ENCODE data around the gene NRG3. TPM values are rescaled to one million over a fixed set of nuclear protein-coding genes. Genes with fewer than 3 reads are reported as not detected.

Gene NRG3
- total and polyA plus RNA-seq, 3 experiments from 2014 or later = not detected

- H3K36me3 ChIP-seq (ENCODE audit: insufficient read depth, low read length) = no peaks in the 10 kb centered on the region
- DNase-seq = no peak
- H3K9me3 Mint-ChIP-seq = peaks cover 3 to 14% (median 6%) of the 10 kb centered on the region in 5 donors
- H3K27ac ChIP-seq (ENCODE audit: low read depth, low read length) = no peak overlapping the region
- ChIA-PET CTCF (no interaction called here), POLR2A (no interaction called here)
- H3K9me3 ChIP-seq (ENCODE audit: low read length) = no peaks in the 10 kb centered on the region
- H3K4me1 Mint-ChIP-seq = no peaks in the 10 kb centered on the region
- H3K4me3 Mint-ChIP-seq = no peak overlapping the region
- no peaks in the 10 kb centered on the region for H3K27me3 Mint-ChIP-seq
- H3K4me1 ChIP-seq (ENCODE audit: insufficient read depth, low read length) = no peaks in the 10 kb centered on the region
- no peaks in the 10 kb centered on the region for H3K27me3 ChIP-seq (ENCODE audit: insufficient read depth, low read length, poor library complexity, severe bottlenecking)
- H3K27ac Mint-ChIP-seq = no peak overlapping the region
- no peaks in the 10 kb centered on the region for H3K36me3 Mint-ChIP-seq
- no peak overlapping the region for H3K4me3 ChIP-seq (ENCODE audit: low read length)
Measured at GRCh38 chr10:82880776-82881290, 1005.8 kb downstream of the NRG3 start.

GRCh38 chr10:82882722-82883121 is 1007.7 kb downstream of the NRG3 start:
- no peak overlapping the region for H3K4me3 Mint-ChIP-seq
- no peaks in the 10 kb centered on the region for H3K36me3 Mint-ChIP-seq
- H3K9me3 ChIP-seq (ENCODE audit: low read length) = no peaks in the 10 kb centered on the region
- H3K4me1 ChIP-seq (ENCODE audit: insufficient read depth, low read length) = no peaks in the 10 kb centered on the region
- H3K27ac Mint-ChIP-seq = no peak overlapping the region
- H3K4me1 Mint-ChIP-seq = no peaks in the 10 kb centered on the region
- ChIA-PET POLR2A (no interaction called here), CTCF (no interaction called here)
- no peak overlapping the region for H3K27ac ChIP-seq (ENCODE audit: low read depth, low read length)
- H3K9me3 Mint-ChIP-seq = peaks cover 4 to 14% (median 5%) of the 10 kb centered on the region in 5 donors
- H3K27me3 ChIP-seq (ENCODE audit: insufficient read depth, low read length, poor library complexity, severe bottlenecking) = no peaks in the 10 kb centered on the region
- H3K27me3 Mint-ChIP-seq = no peaks in the 10 kb centered on the region
- no peak overlapping the region for H3K4me3 ChIP-seq (ENCODE audit: low read length)
- DNase-seq = no peak
- H3K36me3 ChIP-seq (ENCODE audit: insufficient read depth, low read length) = no peaks in the 10 kb centered on the region

- H3K36me3 ChIP-seq (ENCODE audit: insufficient read depth, low read length) = no peaks in the 10 kb centered on the region
- POLR2A ChIA-PET = no interaction called here
- no peaks in the 10 kb centered on the region for H3K9me3 ChIP-seq (ENCODE audit: low read length)
- CTCF ChIA-PET = no interaction called here
- H3K27me3 Mint-ChIP-seq = no peaks in the 10 kb centered on the region
- no peaks in the 10 kb centered on the region for H3K36me3 Mint-ChIP-seq
- H3K4me3 Mint-ChIP-seq = no peak overlapping the region
- H3K4me1 Mint-ChIP-seq = no peaks in the 10 kb centered on the region
- H3K4me1 ChIP-seq (ENCODE audit: insufficient read depth, low read length) = no peaks in the 10 kb centered on the region
- no peak overlapping the region for H3K4me3 ChIP-seq (ENCODE audit: low read length)
- H3K27ac Mint-ChIP-seq = no peak overlapping the region
- no peaks in the 10 kb centered on the region for H3K27me3 ChIP-seq (ENCODE audit: insufficient read depth, low read length, poor library complexity, severe bottlenecking)
- H3K9me3 Mint-ChIP-seq = peaks cover 2 to 17% (median 6%) of the 10 kb centered on the region in 5 donors
- DNase-seq = no peak
- H3K27ac ChIP-seq (ENCODE audit: low read depth, low read length) = no peak overlapping the region
Measured at GRCh38 chr10:82883603-82884002, 1008.6 kb downstream of the NRG3 start.

GRCh38 chr10:82887488-82887887 is 1012.5 kb downstream of the NRG3 start:
- Mint-ChIP-seq H3K9me3 (peaks cover 6 to 19% (median 12%) of the 10 kb centered on the region in 5 donors), H3K4me3 (no peak overlapping the region), H3K27ac (no peak overlapping the region), H3K27me3 (peaks cover 0 to 1% of the 10 kb centered on the region in 2 donors), H3K4me1 (no peaks in the 10 kb centered on the region), H3K36me3 (no peaks in the 10 kb centered on the region)
- no peaks in the 10 kb centered on the region for H3K27me3 ChIP-seq (ENCODE audit: insufficient read depth, low read length, poor library complexity, severe bottlenecking)
- ChIA-PET POLR2A (no interaction called here), CTCF (no interaction called here)
- no peaks in the 10 kb centered on the region for H3K36me3 ChIP-seq (ENCODE audit: insufficient read depth, low read length)
- H3K4me3 ChIP-seq (ENCODE audit: low read length) = no peak overlapping the region
- H3K4me1 ChIP-seq (ENCODE audit: insufficient read depth, low read length) = no peaks in the 10 kb centered on the region
- H3K27ac ChIP-seq (ENCODE audit: low read depth, low read length) = no peak overlapping the region
- no peak for DNase-seq
- no peaks in the 10 kb centered on the region for H3K9me3 ChIP-seq (ENCODE audit: low read length)

GRCh38 chr10:82888809-82889455 is 1013.9 kb downstream of the NRG3 start:
- no peak overlapping the region for H3K4me3 Mint-ChIP-seq
- H3K4me1 Mint-ChIP-seq = no peaks in the 10 kb centered on the region
- Histone ChIP-seq H3K4me3 (ENCODE audit: low read length) (no peak overlapping the region), H3K9me3 (ENCODE audit: low read length) (no peaks in the 10 kb centered on the region), H3K36me3 (ENCODE audit: insufficient read depth, low read length) (no peaks in the 10 kb centered on the region), H3K27ac (ENCODE audit: low read depth, low read length) (no peak overlapping the region), H3K27me3 (ENCODE audit: insufficient read depth, low read length, poor library complexity, severe bottlenecking) (no peaks in the 10 kb centered on the region), H3K4me1 (ENCODE audit: insufficient read depth, low read length) (no peaks in the 10 kb centered on the region)
- H3K27me3 Mint-ChIP-seq = peaks cover 0 to 1% of the 10 kb centered on the region in 2 donors
- H3K27ac Mint-ChIP-seq = no peak overlapping the region
- DNase-seq = no peak
- POLR2A ChIA-PET = no interaction called here
- peaks cover 6 to 15% (median 12%) of the 10 kb centered on the region in 5 donors for H3K9me3 Mint-ChIP-seq
- CTCF ChIA-PET = no interaction called here
- no peaks in the 10 kb centered on the region for H3K36me3 Mint-ChIP-seq

GRCh38 chr10:82889728-82890127 is 1014.7 kb downstream of the NRG3 start:
- no peaks in the 10 kb centered on the region for H3K36me3 ChIP-seq (ENCODE audit: insufficient read depth, low read length)
- no peak overlapping the region for H3K27ac ChIP-seq (ENCODE audit: low read depth, low read length)
- ChIA-PET POLR2A (no interaction called here), CTCF (no interaction called here)
- Mint-ChIP-seq H3K27ac (no peak overlapping the region), H3K4me3 (no peak overlapping the region), H3K4me1 (no peaks in the 10 kb centered on the region), H3K27me3 (peaks cover 0 to 1% of the 10 kb centered on the region in 2 donors), H3K9me3 (peaks cover 6 to 17% (median 14%) of the 10 kb centered on the region in 5 donors), H3K36me3 (no peaks in the 10 kb centered on the region)
- H3K9me3 ChIP-seq (ENCODE audit: low read length) = no peaks in the 10 kb centered on the region
- DNase-seq = no peak
- no peak overlapping the region for H3K4me3 ChIP-seq (ENCODE audit: low read length)
- H3K4me1 ChIP-seq (ENCODE audit: insufficient read depth, low read length) = no peaks in the 10 kb centered on the region
- H3K27me3 ChIP-seq (ENCODE audit: insufficient read depth, low read length, poor library complexity, severe bottlenecking) = no peaks in the 10 kb centered on the region

GRCh38 chr10:82890573-82890972 is 1015.6 kb downstream of the NRG3 start:
- no peaks in the 10 kb centered on the region for H3K4me1 Mint-ChIP-seq
- H3K27ac Mint-ChIP-seq = no peak overlapping the region
- Histone ChIP-seq H3K4me1 (ENCODE audit: insufficient read depth, low read length) (no peaks in the 10 kb centered on the region), H3K27me3 (ENCODE audit: insufficient read depth, low read length, poor library complexity, severe bottlenecking) (no peaks in the 10 kb centered on the region), H3K36me3 (ENCODE audit: insufficient read depth, low read length) (no peaks in the 10 kb centered on the region), H3K4me3 (ENCODE audit: low read length) (no peak overlapping the region), H3K27ac (ENCODE audit: low read depth, low read length) (no peak overlapping the region), H3K9me3 (ENCODE audit: low read length) (no peaks in the 10 kb centered on the region)
- no peak overlapping the region for H3K4me3 Mint-ChIP-seq
- ChIA-PET POLR2A (no interaction called here), CTCF (no interaction called here)
- peaks cover 6 to 17% (median 14%) of the 10 kb centered on the region in 5 donors for H3K9me3 Mint-ChIP-seq
- H3K27me3 Mint-ChIP-seq = peaks cover 0 to 1% of the 10 kb centered on the region in 2 donors
- no peak for DNase-seq
- no peaks in the 10 kb centered on the region for H3K36me3 Mint-ChIP-seq

GRCh38 chr10:82908096-82908495 is 1033.1 kb downstream of the NRG3 start:
- H3K4me3 Mint-ChIP-seq = no peak overlapping the region
- no peak overlapping the region for H3K27ac ChIP-seq (ENCODE audit: low read depth, low read length)
- CTCF ChIA-PET = no interaction called here
- H3K4me3 ChIP-seq (ENCODE audit: low read length) = no peak overlapping the region
- POLR2A ChIA-PET = no interaction called here
- DNase-seq = no peak
- peaks cover 0 to 2% of the 10 kb centered on the region in 2 donors for H3K27me3 Mint-ChIP-seq
- H3K27me3 ChIP-seq (ENCODE audit: insufficient read depth, low read length, poor library complexity, severe bottlenecking) = no peaks in the 10 kb centered on the region
- H3K4me1 Mint-ChIP-seq = no peaks in the 10 kb centered on the region
- no peaks in the 10 kb centered on the region for H3K36me3 Mint-ChIP-seq
- no peaks in the 10 kb centered on the region for H3K4me1 ChIP-seq (ENCODE audit: insufficient read depth, low read length)
- peaks cover 0 to 7% (median 5%) of the 10 kb centered on the region in 5 donors for H3K9me3 Mint-ChIP-seq
- H3K36me3 ChIP-seq (ENCODE audit: insufficient read depth, low read length) = no peaks in the 10 kb centered on the region
- H3K9me3 ChIP-seq (ENCODE audit: low read length) = no peaks in the 10 kb centered on the region
- no peak overlapping the region for H3K27ac Mint-ChIP-seq

Data from CD8-positive, alpha-beta memory T cell (primary cell).